Measurements from ENCODE around the gene DNAJC7.
A peak's percentile ranks its signal among the peaks of the same experiment; 100 is the strongest.

The DNAJC7 gene

DNA sequence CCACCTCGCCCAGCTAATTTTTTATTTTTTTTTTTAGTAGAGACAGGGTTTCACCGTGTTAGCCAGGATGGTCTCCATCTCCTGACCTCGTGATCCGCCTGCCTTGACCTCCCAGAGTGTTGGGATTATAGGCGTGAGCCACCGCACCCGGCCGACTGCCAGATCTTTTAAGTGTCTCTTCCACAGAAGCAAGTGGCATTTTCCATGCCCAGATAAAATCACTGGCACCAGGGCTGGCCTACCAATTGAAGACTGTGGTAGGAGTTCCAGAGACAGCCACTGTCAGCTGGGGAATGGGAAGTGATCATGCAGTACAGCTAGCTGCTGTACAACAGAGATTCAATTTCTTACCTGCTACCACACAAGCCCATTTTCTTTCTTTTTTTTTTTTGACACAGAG, 32.8 kb downstream of the DNAJC7 start:
- Histone ChIP-seq H3K27ac (ENCODE audit: low read depth, low read length) (no peak overlapping the region), H3K36me3 (ENCODE audit: control insufficient read depth in 5 of 5, insufficient read depth in 5 of 5, low read length in 5 of 5) (peaks cover 28 to 93% (median 80%) of the 10 kb centered on the region in 5 donors), H3K9me3 (ENCODE audit: control insufficient read depth in 5 of 5, low read length in 5 of 5) (no peaks in the 10 kb centered on the region), H3K27me3 (ENCODE audit: control insufficient read depth in 5 of 5, insufficient read depth in 4 of 5, low read length in 5 of 5) (no peaks in the 10 kb centered on the region), H3K9ac (ENCODE audit: low read length in 5 of 5) (no peak overlapping the region), H3K4me3 (ENCODE audit: low read depth in 1 of 5, low read length in 5 of 5) (no peak overlapping the region), H3K4me1 (ENCODE audit: control insufficient read depth in 5 of 5, insufficient read depth in 5 of 5, low read length in 5 of 5) (peaks cover 0 to 6% (median 4%) of the 10 kb centered on the region in 5 donors)

DNA sequence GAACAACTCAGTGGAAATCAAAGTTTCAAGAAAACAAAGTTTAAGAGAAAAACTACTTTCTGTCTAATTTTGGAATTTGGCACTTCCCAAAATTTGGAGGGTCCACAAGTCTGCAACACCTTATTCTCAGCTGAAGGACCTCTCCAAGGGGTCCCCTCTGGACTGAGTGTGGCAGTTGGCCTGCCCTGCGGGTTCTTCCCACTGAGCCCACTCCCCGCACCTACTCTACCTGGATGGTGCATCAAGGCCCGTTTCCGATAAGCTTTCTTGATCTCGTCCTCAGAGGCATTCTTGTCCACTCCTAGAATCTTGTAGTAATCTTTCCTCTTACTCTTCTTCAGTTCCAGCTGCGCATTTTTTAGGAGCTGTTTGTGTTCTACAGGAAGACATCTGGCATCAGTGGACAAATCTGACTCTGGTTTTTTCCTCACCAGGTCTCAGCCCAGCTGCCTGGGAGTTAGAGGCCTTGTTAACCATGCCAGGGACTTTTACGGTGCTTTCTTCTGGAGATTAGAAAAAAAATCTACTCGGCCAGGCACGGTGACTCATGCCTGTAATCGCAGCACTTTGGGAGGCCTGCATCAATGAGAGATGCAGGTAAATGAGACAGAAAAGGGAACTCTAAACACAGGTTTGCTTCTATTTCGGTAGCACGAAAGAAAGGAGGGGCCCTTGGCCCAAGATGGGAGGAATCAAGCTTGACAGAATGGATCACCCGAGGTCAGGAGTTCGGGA, 35.0 kb downstream of the DNAJC7 start:
- no peak overlapping the region for H3K4me3 ChIP-seq (ENCODE audit: low read depth in 1 of 5, low read length in 5 of 5)

DNA sequence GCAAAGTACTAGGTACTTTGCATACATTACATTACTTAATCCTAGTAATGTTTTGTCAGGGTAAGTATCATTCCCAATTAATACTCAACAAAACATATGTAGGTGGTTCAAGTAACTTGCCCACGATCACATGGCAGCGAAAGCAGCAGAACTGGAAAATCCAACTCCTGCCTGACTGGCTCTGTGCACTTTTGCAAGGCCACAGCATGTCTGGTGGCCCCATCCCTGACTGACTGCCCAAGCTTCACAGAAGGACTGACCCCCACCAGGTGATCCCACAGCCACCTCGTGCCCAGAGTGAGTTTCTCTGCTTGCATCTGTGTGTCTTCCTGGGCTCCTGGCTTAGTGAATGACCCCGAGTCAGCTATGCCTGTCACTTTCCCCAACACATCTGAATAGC, 39.2 kb downstream of the DNAJC7 start:
- Histone ChIP-seq H3K9ac (ENCODE audit: low read length in 5 of 5) (no peak overlapping the region), H3K4me1 (ENCODE audit: control insufficient read depth in 5 of 5, insufficient read depth in 5 of 5, low read length in 5 of 5) (peaks cover 3 to 25% (median 18%) of the 10 kb centered on the region in 5 donors), H3K4me3 (ENCODE audit: low read depth in 1 of 5, low read length in 5 of 5) (no peak overlapping the region), H3K27ac (ENCODE audit: low read depth, low read length) (no peak overlapping the region), H3K9me3 (ENCODE audit: control insufficient read depth in 5 of 5, low read length in 5 of 5) (no peaks in the 10 kb centered on the region), H3K27me3 (ENCODE audit: control insufficient read depth in 5 of 5, insufficient read depth in 4 of 5, low read length in 5 of 5) (no peaks in the 10 kb centered on the region), H3K36me3 (ENCODE audit: control insufficient read depth in 5 of 5, insufficient read depth in 5 of 5, low read length in 5 of 5) (peaks cover 4 to 93% (median 82%) of the 10 kb centered on the region in 5 donors)

More for the DNA sequence above, 35.0 kb downstream of the DNAJC7 start:
- H3K4me1 ChIP-seq (ENCODE audit: control insufficient read depth in 5 of 5, insufficient read depth in 5 of 5, low read length in 5 of 5) = peaks cover 0 to 5% (median 0%) of the 10 kb centered on the region in 5 donors
- H3K27me3 ChIP-seq (ENCODE audit: control insufficient read depth in 5 of 5, insufficient read depth in 4 of 5, low read length in 5 of 5) = no peaks in the 10 kb centered on the region
- H3K36me3 ChIP-seq (ENCODE audit: control insufficient read depth in 5 of 5, insufficient read depth in 5 of 5, low read length in 5 of 5) = peaks cover 16 to 89% (median 69%) of the 10 kb centered on the region in 5 donors
- no peak overlapping the region for H3K9ac ChIP-seq (ENCODE audit: low read length in 5 of 5)
- H3K27ac ChIP-seq (ENCODE audit: low read depth, low read length) = no peak overlapping the region
- no peaks in the 10 kb centered on the region for H3K9me3 ChIP-seq (ENCODE audit: control insufficient read depth in 5 of 5, low read length in 5 of 5)

DNA sequence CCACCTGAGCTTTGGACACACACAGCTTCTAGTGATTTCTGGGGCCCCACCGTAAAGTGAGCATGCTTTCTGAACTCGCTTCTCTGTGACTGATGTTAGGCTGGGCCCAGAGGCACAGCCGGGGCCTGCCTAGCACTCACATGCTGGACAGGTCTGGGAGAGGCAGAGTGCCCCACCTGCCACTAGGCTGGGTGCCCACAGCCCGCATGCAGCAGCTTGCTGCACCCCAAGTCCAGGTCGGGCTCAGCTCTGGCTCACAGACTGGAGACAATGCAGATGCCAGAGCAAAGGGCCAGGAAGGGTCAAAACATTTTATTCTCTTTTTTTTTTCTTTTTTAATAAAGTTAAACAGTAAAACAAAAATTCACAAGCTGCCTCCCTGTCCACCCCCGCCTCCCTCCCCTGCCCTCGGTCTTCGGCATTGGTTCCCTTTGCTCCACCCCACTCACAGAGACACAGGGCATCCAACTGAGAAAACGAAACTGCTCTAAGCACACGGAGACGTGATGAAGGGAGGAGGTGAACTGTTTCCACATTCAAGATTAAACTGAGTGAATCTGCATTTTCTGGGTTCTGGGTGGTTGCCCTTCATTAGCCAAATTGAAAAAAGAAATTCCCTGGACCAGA, 41.0 kb downstream of the DNAJC7 start:
- Histone ChIP-seq H3K4me3 (ENCODE audit: low read depth in 1 of 5, low read length in 5 of 5) (no peak overlapping the region), H3K27ac (ENCODE audit: low read depth, low read length) (peak overlapping the region; percentile 65)

DNA sequence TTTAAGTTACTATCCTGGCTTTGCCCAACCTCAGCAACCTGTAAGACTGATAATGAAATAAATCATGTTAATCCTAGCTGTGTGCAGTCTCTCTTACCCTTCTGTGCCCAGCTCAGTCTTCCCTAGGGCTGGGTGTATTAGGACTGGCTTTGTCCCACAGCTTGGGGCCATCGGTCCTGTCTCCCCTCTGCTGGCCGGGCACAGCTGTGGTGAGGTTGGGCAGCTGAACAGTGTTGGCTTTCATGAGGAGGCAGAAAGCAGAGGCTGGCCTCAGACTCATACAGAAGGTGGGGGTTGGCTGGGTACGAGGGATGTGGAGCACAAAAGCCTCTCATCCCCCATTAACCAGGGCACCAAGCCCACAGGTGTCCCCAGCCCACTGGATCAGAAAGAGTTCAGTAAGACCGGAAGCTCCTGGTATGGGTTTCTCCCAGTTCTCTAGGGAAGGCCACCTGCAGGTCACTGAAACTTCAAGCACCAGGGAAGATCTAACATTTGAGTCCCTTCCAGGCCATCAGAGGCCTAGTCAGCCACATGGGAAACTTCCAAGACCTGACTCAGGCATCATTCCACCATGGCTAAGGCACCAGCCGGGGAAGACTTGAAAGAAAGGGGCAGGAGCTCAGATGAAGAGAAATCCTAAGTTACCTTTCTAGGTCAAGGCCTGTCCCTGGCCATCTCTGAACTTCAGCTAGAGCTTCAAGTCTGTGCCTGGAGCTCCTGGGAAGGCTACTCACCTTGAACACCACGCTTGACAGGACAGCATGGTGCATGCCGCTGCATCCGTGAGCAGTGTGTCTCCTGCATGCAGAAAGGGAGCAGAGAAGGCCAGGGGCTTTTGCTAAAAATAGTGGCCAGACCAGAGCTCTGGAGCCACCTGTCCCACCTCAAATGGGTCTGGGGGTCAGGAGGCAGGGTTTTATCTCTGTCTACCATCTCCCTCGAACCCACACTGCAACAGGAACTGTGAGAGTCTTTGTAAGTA, 41.8 kb downstream of the DNAJC7 start:
- H3K27ac ChIP-seq (ENCODE audit: low read depth, low read length) = no peak overlapping the region
- H3K27me3 ChIP-seq (ENCODE audit: control insufficient read depth in 5 of 5, insufficient read depth in 4 of 5, low read length in 5 of 5) = no peaks in the 10 kb centered on the region
- no peak overlapping the region for H3K4me3 ChIP-seq (ENCODE audit: low read depth in 1 of 5, low read length in 5 of 5)
- peaks cover 4 to 88% (median 78%) of the 10 kb centered on the region in 5 donors for H3K36me3 ChIP-seq (ENCODE audit: control insufficient read depth in 5 of 5, insufficient read depth in 5 of 5, low read length in 5 of 5)
- H3K9ac ChIP-seq (ENCODE audit: low read length in 5 of 5) = peak overlapping the region in 1 of 5 donors; percentile 48
- H3K4me1 ChIP-seq (ENCODE audit: control insufficient read depth in 5 of 5, insufficient read depth in 5 of 5, low read length in 5 of 5) = peaks cover 7 to 42% (median 33%) of the 10 kb centered on the region in 5 donors
- H3K9me3 ChIP-seq (ENCODE audit: control insufficient read depth in 5 of 5, low read length in 5 of 5) = no peaks in the 10 kb centered on the region

More for the DNA sequence above, 41.0 kb downstream of the DNAJC7 start:
- peaks cover 4 to 90% (median 81%) of the 10 kb centered on the region in 5 donors for H3K36me3 ChIP-seq (ENCODE audit: control insufficient read depth in 5 of 5, insufficient read depth in 5 of 5, low read length in 5 of 5)
- peak overlapping the region in 1 of 5 donors; percentile 19 for H3K9ac ChIP-seq (ENCODE audit: low read length in 5 of 5)
- no peaks in the 10 kb centered on the region for H3K27me3 ChIP-seq (ENCODE audit: control insufficient read depth in 5 of 5, insufficient read depth in 4 of 5, low read length in 5 of 5)
- H3K4me1 ChIP-seq (ENCODE audit: control insufficient read depth in 5 of 5, insufficient read depth in 5 of 5, low read length in 5 of 5) = peaks cover 7 to 36% (median 26%) of the 10 kb centered on the region in 5 donors
- no peaks in the 10 kb centered on the region for H3K9me3 ChIP-seq (ENCODE audit: control insufficient read depth in 5 of 5, low read length in 5 of 5)

DNA sequence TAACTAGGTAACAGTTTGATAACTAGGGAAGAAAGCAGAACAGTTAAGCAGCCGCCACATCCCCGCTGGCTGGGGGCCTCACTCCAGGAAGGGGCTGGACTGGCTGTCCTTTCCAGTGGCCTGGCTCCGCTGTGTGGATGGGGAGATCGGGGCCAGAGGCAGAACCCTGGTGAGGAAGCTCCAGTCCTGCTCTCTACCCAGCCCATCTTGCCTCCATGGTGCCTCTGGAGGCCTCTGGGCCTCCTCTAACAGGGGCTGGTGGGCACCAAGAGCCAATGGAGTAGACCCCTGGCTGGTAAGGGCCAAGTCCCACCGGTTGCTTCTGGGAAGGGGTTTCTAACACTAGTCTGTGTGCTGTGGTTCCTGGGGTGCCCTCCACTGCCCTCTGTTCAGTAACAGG, 42.6 kb downstream of the DNAJC7 start:
- Histone ChIP-seq H3K9ac (ENCODE audit: low read length in 5 of 5) (peak overlapping the region in 1 of 5 donors; percentile 48), H3K4me3 (ENCODE audit: low read depth in 1 of 5, low read length in 5 of 5) (no peak overlapping the region), H3K27ac (ENCODE audit: low read depth, low read length) (no peak overlapping the region), H3K27me3 (ENCODE audit: control insufficient read depth in 5 of 5, insufficient read depth in 4 of 5, low read length in 5 of 5) (no peaks in the 10 kb centered on the region), H3K4me1 (ENCODE audit: control insufficient read depth in 5 of 5, insufficient read depth in 5 of 5, low read length in 5 of 5) (peaks cover 7 to 42% (median 33%) of the 10 kb centered on the region in 5 donors), H3K36me3 (ENCODE audit: control insufficient read depth in 5 of 5, insufficient read depth in 5 of 5, low read length in 5 of 5) (peaks cover 4 to 82% (median 75%) of the 10 kb centered on the region in 5 donors), H3K9me3 (ENCODE audit: control insufficient read depth in 5 of 5, low read length in 5 of 5) (no peaks in the 10 kb centered on the region)

DNA sequence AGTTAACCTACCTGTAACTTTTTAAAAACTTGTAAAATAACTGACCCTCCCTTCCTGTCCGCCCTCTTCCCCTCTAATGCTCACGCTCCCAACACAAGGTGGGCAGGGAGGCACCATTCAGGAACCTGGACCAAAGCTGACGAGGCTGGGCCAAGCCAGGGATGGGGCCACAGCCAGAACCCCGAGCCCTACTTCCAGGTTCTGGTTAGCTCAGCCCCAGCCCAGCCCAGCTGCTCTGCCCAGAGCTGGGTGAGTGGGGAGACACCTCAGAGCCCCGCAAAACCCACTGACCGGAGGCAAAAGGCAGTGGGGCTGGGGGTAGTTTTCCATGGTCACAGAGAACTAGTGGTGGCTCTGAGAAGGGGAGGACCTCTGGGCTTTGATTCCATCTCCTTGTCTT, 43.2 kb downstream of the DNAJC7 start:
- no peaks in the 10 kb centered on the region for H3K9me3 ChIP-seq (ENCODE audit: control insufficient read depth in 5 of 5, low read length in 5 of 5)
- H3K36me3 ChIP-seq (ENCODE audit: control insufficient read depth in 5 of 5, insufficient read depth in 5 of 5, low read length in 5 of 5) = peaks cover 4 to 84% (median 76%) of the 10 kb centered on the region in 5 donors
- no peaks in the 10 kb centered on the region for H3K27me3 ChIP-seq (ENCODE audit: control insufficient read depth in 5 of 5, insufficient read depth in 4 of 5, low read length in 5 of 5)
- no peak overlapping the region for H3K4me3 ChIP-seq (ENCODE audit: low read depth in 1 of 5, low read length in 5 of 5)
- no peak overlapping the region for H3K9ac ChIP-seq (ENCODE audit: low read length in 5 of 5)
- H3K4me1 ChIP-seq (ENCODE audit: control insufficient read depth in 5 of 5, insufficient read depth in 5 of 5, low read length in 5 of 5) = peaks cover 7 to 42% (median 33%) of the 10 kb centered on the region in 5 donors
- no peak overlapping the region for H3K27ac ChIP-seq (ENCODE audit: low read depth, low read length)

DNA sequence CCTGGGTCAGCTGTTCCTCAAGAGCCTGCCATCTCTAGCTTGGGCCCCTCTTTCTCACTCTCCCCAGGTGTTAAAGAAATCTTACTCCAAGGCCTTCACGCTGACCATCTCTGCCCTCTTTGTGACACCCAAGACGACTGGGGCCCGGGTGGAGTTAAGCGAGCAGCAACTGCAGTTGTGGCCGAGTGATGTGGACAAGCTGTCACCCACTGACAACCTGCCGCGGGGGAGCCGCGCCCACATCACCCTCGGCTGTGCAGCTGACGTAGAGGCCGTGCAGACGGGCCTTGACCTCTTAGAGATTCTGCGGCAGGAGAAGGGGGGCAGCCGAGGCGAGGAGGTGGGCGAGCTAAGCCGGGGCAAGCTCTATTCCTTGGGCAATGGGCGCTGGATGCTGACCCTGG, 43.8 kb downstream of the DNAJC7 start:
- peaks cover 4 to 85% (median 80%) of the 10 kb centered on the region in 5 donors for H3K36me3 ChIP-seq (ENCODE audit: control insufficient read depth in 5 of 5, insufficient read depth in 5 of 5, low read length in 5 of 5)
- peaks cover 7 to 44% (median 33%) of the 10 kb centered on the region in 5 donors for H3K4me1 ChIP-seq (ENCODE audit: control insufficient read depth in 5 of 5, insufficient read depth in 5 of 5, low read length in 5 of 5)
- peak overlapping the region in 2 of 5 donors; percentile 53 to 67 for H3K9ac ChIP-seq (ENCODE audit: low read length in 5 of 5)
- H3K4me3 ChIP-seq (ENCODE audit: low read depth in 1 of 5, low read length in 5 of 5) = no peak overlapping the region
- no peaks in the 10 kb centered on the region for H3K27me3 ChIP-seq (ENCODE audit: control insufficient read depth in 5 of 5, insufficient read depth in 4 of 5, low read length in 5 of 5)
- H3K27ac ChIP-seq (ENCODE audit: low read depth, low read length) = peak overlapping the region; percentile 35
- H3K9me3 ChIP-seq (ENCODE audit: control insufficient read depth in 5 of 5, low read length in 5 of 5) = no peaks in the 10 kb centered on the region

DNA sequence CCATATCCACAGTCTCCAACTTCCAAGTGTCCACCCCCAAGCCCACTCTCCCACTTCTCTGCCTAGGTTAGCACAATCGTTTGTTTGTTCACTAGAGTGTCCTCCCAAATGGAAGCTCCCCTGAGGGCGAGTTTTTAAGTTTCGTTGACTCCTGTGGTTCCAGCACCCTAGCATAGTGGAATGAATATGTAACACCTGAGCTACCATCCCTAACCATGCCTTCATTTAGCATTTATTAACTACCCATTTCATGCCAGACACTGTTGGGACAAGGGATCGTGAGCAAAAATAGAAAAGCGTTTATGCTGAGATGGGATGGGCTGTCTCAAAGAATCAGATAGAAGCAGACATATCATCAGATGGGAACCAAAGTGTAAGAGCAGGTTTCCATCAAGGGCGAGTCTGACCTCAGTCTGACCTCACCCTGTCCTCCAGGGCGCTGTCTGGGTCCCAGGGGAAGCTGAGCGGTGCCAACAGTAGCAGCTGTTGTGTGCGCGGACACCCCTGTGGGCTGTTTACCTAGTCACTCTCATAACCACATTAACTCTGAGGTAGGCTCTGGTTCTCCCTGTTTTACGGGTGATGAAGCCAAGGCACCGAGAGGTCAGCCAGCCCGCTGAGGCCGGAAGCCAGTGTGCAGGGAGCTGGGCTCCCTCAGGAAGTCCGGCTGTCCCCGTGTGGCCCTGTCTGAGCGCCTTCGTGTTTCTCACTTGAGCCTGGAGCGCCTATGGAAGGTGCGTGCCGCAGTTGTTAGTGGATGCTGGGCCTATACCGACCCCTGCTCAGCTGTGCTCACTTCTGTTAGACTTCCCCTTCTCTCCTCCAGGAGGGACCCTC, 44.5 kb downstream of the DNAJC7 start:
- H3K4me1 ChIP-seq (ENCODE audit: control insufficient read depth in 5 of 5, insufficient read depth in 5 of 5, low read length in 5 of 5) = peaks cover 7 to 51% (median 39%) of the 10 kb centered on the region in 5 donors
- H3K9ac ChIP-seq (ENCODE audit: low read length in 5 of 5) = peak overlapping the region in 3 of 5 donors; percentile 33 to 67 (median 53)
- no peak overlapping the region for H3K4me3 ChIP-seq (ENCODE audit: low read depth in 1 of 5, low read length in 5 of 5)
- H3K36me3 ChIP-seq (ENCODE audit: control insufficient read depth in 5 of 5, insufficient read depth in 5 of 5, low read length in 5 of 5) = peaks cover 4 to 85% (median 79%) of the 10 kb centered on the region in 5 donors
- H3K27me3 ChIP-seq (ENCODE audit: control insufficient read depth in 5 of 5, insufficient read depth in 4 of 5, low read length in 5 of 5) = no peaks in the 10 kb centered on the region
- no peaks in the 10 kb centered on the region for H3K9me3 ChIP-seq (ENCODE audit: control insufficient read depth in 5 of 5, low read length in 5 of 5)
- H3K27ac ChIP-seq (ENCODE audit: low read depth, low read length) = peak overlapping the region; percentile 35
